GM21360 (cell line): ENCODE measurements around the gene TMEM45B.
"Not testable (repeated sequence)": the region's sequence is repeated elsewhere in the genome, so short reads cannot be mapped to it uniquely, and the experiment has no call there.

ENCODE experiments used
- ATAC-seq: cut with Tn5 transposase; IDR thresholded peaks from one replicate; pipeline ENCODE4 v1.9.1; 2021; ENCODE audit warnings: mild to moderate bottlenecking, moderate library complexity; ENCODE audit not compliant: unreplicated experiment

TMEM45B gene

GRCh38 chr11:129815596-129816461 lies at the start of gene TMEM45B:
TMEM45B (plus strand) TSS chr11:129815848; CDS start chr11:129852483, 36,635 bp downstream.
- ATAC-seq: no peak

- ATAC-seq: no peak
Observed at GRCh38 chr11:129766898-129767604, 48.6 kb upstream of the TMEM45B start.

DNA sequence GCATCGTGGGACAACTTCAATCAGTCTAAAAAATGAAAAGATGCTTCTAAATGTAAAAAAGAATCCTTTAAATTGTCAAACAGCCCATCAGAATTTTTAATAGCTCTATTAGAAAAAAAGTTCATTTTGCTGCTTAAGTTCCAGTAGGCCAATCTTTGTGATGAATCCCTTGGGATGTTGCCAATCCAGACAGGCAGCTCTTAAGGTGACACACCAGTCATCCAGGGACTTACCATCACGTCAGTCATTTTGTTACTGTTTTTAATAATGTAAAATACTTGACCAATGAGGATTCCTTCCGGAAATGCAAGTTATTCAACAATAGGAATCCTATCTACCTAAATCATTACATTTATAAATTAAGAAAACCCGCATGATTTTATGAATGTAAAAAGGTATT lies 47.8 kb upstream of the TMEM45B start:
- no peak for ATAC-seq

GRCh38 chr11:129768356-129768755 lies 47.3 kb upstream of the TMEM45B start:
- ATAC-seq: no peak

GRCh38 chr11:129769059-129769458 lies 46.6 kb upstream of the TMEM45B start:
- ATAC-seq: no peak

- ATAC-seq: no peak
Observed at GRCh38 chr11:129770993-129771392, 44.7 kb upstream of the TMEM45B start.

DNA sequence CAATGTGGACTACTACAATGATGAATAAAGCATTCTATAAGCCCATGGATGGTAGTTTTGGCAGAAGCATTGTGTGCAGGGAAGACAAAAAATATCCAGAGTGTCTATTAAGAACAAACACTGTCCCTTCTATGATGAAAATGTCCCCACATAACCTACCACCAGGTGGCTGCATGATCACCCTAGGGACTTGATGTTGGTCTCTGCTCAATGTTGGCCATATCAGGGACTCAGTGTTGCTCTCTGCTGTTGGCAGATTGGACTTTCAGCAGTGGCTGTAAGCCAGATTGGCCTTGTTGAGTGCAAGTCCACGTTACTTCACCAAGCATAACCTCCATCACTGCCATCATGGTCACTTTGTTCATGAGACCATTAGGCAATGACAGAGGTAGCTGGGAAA lies 44.2 kb upstream of the TMEM45B start:
- ATAC-seq: not testable (repeated sequence)

GRCh38 chr11:129778877-129779276 lies 36.8 kb upstream of the TMEM45B start:
- ATAC-seq: no peak

GRCh38 chr11:129779342-129779741 lies 36.3 kb upstream of the TMEM45B start:
- no peak for ATAC-seq

DNA sequence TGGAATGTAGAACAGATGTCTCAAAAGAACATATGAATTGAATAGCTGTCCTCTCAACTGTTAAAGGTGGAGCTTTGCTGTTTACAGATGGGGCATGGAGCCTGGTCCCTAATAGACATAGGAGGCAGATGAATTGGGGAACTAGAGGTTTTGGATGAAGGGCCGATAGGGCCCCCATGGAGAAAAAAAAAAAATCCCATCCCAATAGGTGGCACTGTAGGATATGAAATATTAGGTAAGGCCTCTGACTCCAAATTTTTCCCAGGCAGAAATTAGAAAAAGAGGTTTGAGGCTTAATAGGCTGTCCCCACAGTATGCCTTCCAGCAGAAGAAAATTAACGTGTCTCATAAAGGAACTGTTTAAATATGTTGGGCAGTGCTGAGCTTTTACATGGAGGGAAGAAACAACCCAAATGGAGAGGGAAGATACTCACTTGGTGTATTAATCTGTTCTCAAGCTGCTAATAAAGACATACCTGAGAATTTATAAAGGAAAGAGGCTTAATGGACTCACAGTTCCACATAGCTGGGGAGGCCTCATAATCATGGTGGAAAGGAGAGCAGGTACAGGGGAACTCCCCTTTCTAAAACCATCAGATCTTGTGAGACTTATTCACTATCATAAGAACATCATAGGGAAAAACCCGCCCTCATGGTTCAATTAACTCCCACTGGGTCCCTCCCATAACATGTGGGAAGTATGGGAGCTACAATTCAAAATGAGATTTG lies 30.1 kb upstream of the TMEM45B start:
- ATAC-seq: no peak

DNA sequence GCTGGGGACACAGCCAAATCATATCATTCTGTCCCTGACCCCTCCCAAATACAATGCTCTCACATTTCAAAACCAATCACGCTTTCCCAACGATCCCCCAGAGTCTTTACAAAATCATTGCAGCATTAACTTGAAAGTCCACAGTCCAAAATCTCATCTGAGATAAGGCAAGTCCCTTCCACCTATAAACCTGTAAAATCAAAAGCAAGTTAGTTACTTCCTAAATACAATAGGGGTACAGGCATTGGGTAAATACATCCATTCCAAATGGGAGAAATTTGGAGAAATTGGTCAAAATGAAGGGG lies 29.6 kb upstream of the TMEM45B start:
- not testable (repeated sequence) for ATAC-seq

DNA sequence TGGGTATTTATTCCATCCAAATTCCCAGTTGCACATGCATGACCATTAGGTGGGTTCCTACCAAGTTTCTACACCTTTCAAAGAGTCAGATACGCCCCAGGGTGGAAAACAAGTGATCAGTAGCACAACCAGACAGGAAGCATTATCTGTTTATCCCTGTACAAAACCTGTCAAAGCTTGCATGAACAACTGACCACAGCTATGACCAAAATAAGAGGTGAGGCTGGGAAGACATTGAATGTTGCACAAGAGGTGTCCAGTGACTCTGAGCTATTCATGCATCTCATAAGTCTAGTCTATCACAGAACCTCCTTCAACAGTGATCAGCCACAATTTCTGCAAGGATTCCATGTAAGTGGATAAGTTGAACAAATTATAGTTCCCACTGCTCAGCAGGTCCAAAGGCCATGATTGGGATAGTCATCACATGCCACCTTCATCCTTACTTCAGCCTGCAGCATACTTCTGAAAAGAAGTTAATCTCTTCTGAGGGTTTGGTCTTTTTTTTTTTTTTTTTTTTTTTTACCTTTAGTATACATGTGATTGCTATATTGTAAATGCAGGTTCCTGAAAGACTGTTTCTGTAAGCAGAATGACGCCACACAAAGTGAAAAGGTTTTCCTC lies 28.0 kb upstream of the TMEM45B start:
- no peak for ATAC-seq

- no peak for ATAC-seq
Observed at GRCh38 chr11:129788278-129788677, 27.4 kb upstream of the TMEM45B start.

GRCh38 chr11:129790106-129790505 lies 25.5 kb upstream of the TMEM45B start:
- no peak for ATAC-seq

GRCh38 chr11:129791515-129791914 lies 24.1 kb upstream of the TMEM45B start:
- no peak for ATAC-seq

GRCh38 chr11:129792663-129793062 lies 23.0 kb upstream of the TMEM45B start:
- no peak for ATAC-seq

DNA sequence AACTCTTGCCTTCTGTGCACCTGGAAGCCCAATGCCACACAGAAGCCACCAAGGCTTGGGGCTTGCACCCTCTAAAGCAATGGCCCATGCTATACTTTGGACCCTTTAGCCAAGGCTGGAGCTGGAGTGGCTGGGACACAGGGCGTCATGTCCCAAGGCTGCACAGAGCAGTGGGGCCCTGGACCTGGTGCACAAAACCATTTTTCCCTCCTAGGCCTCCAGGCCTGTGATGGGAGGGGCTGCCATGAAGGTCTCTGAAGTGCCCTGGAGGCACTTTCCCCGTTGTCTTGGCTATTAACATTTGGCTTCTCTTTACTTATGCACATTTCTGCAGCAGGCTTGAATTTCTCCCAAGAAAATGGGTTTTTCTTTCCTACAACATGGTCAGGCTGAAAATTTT lies 20.6 kb upstream of the TMEM45B start:
- no peak for ATAC-seq

DNA sequence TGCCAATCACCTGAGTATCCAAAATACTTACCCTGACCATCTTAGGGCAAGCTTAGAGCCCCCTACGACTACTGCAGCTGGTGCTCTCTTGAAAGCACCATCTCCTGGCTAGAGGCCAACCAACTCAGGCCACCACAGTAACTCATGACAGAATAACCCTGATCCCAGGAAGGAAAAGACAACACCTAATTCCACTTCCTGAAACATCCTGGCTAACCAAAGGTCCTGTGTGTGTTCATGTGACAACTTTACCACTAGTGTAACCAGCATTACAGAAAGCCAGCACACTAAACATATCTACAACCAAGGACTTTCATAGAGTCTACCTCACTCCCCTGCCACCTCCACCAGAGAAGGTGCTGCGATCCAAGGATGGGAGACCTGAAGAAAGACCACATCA lies 17.4 kb upstream of the TMEM45B start:
- no peak for ATAC-seq

- ATAC-seq: not testable (repeated sequence)
Observed at GRCh38 chr11:129800162-129800561, 15.5 kb upstream of the TMEM45B start.

DNA sequence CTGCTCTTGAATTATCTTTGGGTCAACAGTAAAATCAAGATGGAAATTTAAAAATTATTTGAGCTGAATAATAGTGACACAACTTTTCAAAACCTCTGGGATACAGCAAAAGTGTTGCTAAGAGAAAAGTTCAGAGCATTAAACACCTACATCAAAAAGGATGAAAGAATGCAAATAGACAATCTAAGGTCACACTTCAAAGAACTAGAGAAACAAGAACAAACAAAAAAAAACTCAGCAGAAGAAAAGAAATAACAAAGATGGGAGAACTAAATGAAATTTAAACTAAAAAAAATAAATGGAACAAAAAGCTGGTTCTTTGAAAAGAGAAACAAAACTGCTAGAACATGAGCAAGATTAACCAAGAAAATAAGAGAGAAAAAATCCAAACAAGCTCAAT lies 15.0 kb upstream of the TMEM45B start:
- ATAC-seq: no peak

GRCh38 chr11:129803533-129803932 lies 12.1 kb upstream of the TMEM45B start:
- no peak for ATAC-seq
